GM18499 (cell line): ENCODE results near the gene AMD1.

Source experiments
- ATAC-seq: cut with Tn5 transposase; IDR thresholded peaks from one replicate; pipeline ENCODE4 v1.9.1; 2021; ENCODE audit warnings: moderate number of reproducible peaks; ENCODE audit not compliant: insufficient read depth, unreplicated experiment

AMD1 gene

GRCh38 chr6:110933912-110934311, 59.3 kb downstream of the AMD1 start:
- ATAC-seq = no peak

GRCh38 chr6:110934381-110934898, 59.9 kb downstream of the AMD1 start:
- no peak for ATAC-seq

GRCh38 chr6:110935171-110935570, 60.6 kb downstream of the AMD1 start:
- no peak for ATAC-seq

GRCh38 chr6:110938171-110938570, 63.6 kb downstream of the AMD1 start:
- ATAC-seq = no peak

GRCh38 chr6:110939429-110940200, 65.0 kb downstream of the AMD1 start:
- ATAC-seq = no peak

GRCh38 chr6:110944681-110945151, 70.1 kb downstream of the AMD1 start:
- ATAC-seq = peak; percentile 99
